ENCODE results near the gene SP1.
"Not testable (repeated sequence)": the region's sequence is repeated elsewhere in the genome, so short reads cannot be mapped to it uniquely, and the experiment has no call there.

The SP1 gene

GRCh38 chr12:53378724-53379388, 1.1 kb upstream of the SP1 start:
- H3K4me3 ChIP-seq (ENCODE audit: low read depth, low read length), result peak overlapping the region; percentile 62
- TF ChIP-seq, protein P1, sequence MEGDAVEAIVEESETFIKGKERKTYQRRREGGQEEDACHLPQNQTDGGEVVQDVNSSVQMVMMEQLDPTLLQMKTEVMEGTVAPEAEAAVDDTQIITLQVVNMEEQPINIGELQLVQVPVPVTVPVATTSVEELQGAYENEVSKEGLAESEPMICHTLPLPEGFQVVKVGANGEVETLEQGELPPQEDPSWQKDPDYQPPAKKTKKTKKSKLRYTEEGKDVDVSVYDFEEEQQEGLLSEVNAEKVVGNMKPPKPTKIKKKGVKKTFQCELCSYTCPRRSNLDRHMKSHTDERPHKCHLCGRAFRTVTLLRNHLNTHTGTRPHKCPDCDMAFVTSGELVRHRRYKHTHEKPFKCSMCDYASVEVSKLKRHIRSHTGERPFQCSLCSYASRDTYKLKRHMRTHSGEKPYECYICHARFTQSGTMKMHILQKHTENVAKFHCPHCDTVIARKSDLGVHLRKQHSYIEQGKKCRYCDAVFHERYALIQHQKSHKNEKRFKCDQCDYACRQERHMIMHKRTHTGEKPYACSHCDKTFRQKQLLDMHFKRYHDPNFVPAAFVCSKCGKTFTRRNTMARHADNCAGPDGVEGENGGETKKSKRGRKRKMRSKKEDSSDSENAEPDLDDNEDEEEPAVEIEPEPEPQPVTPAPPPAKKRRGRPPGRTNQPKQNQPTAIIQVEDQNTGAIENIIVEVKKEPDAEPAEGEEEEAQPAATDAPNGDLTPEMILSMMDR (IDR thresholded peaks at IDR 0.05; ENCODE audit: low read depth, low read length, missing control alignments), result no peak
- no peak for DNase-seq (ENCODE audit: low read depth)

- peak; percentile 100 for DNase-seq (ENCODE audit: low read depth)
Observed at GRCh38 chr12:53379389-53380103, 430 bp upstream of the SP1 start.

DNA sequence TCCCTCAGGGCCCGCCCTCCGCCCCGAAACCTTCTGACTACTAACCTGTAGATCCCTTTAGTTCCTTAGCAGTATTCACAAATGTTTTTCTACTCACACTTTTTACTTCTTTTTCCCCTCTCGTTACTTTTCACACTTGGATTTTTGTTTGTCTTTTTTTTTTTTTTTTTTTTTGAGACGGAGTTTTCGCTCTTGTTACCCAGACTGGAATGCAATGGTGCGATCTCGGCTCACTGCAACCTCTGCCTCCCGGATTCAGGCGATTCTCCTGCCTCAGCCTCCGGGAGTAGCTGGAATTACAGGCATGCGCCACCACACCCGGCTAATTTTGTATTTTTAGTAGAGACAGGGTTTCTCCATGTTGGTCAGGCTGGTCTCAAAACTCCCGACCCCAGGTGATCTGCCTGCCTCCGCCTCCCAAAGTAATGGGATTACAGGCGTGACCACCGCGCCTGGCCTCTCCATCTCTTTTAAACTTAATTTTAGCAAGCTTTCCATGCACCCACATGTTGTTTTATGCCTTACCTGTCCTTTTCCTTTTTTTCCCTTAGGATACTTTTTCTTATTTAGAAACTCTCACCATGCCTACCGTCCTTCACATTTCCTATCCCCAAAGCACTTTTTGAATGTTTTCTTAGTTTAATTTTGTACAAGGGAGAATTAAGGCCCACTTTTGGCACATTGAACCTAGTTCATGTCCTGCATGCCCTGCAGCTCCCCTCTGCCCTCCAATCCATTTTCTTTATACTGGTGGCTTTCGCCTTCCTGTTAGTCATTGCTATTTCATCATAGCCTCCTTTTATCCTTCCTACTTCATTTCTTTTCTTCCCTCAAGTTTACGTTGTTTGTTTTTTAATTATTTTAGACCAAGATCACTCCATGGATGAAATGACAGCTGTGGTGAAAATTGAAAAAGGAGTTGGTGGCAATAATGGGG, 1.1 kb downstream of the SP1 start:
- TF ChIP-seq, protein P1 (IDR thresholded peaks at IDR 0.05; ENCODE audit: low read depth, low read length, missing control alignments), result no peak
- no peak for DNase-seq (ENCODE audit: low read depth)
- H3K4me3 ChIP-seq (ENCODE audit: low read depth, low read length), result peak overlapping the region; percentile 65

More at GRCh38 chr12:53379389-53380103, 430 bp upstream of the SP1 start:
- H3K4me3 ChIP-seq (ENCODE audit: low read depth, low read length), result peak overlapping the region; percentile 62
- TF ChIP-seq, protein P1 (IDR thresholded peaks at IDR 0.05; ENCODE audit: low read depth, low read length, missing control alignments), result no peak

DNA sequence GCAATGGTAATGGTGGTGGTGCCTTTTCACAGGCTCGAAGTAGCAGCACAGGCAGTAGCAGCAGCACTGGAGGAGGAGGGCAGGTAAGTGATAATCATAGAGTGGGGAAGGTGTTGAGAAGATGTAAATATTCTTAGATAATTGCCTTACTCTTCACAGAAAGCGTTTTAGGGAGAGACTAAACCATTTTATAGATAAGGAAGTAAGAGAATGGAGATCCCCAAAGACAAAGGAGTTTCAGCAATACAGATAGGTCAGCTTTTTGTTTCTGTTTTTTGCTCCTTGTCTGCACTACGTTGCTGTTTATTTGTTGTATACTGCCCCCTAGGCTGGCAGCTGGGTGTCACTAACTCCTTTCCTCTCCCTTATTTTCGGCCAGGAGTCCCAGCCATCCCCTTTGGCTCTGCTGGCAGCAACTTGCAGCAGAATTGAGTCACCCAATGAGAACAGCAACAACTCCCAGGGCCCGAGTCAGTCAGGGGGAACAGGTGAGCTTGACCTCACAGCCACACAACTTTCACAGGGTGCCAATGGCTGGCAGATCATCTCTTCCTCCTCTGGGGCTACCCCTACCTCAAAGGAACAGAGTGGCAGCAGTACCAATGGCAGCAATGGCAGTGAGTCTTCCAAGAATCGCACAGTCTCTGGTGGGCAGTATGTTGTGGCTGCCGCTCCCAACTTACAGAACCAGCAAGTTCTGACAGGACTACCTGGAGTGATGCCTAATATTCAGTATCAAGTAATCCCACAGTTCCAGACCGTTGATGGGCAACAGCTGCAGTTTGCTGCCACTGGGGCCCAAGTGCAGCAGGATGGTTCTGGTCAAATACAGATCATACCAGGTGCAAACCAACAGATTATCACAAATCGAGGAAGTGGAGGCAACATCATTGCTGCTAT, 2.0 kb downstream of the SP1 start:
- peak; percentile 57 for DNase-seq (ENCODE audit: low read depth)
- peak overlapping the region; percentile 65; the same call in 1 of the 2 replicates for H3K4me3 ChIP-seq (ENCODE audit: low read depth, low read length)
- TF ChIP-seq, protein P1 (IDR thresholded peaks at IDR 0.05; ENCODE audit: low read depth, low read length, missing control alignments), result peak; percentile 67

DNA sequence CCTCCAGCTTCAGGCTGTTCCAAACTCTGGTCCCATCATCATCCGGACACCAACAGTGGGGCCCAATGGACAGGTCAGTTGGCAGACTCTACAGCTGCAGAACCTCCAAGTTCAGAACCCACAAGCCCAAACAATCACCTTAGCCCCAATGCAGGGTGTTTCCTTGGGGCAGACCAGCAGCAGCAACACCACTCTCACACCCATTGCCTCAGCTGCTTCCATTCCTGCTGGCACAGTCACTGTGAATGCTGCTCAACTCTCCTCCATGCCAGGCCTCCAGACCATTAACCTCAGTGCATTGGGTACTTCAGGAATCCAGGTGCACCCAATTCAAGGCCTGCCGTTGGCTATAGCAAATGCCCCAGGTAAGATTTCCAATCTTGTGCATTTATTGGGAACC, 3.3 kb downstream of the SP1 start:
- TF ChIP-seq, protein P1 (IDR thresholded peaks at IDR 0.05; ENCODE audit: low read depth, low read length, missing control alignments), result no peak
- no peak for DNase-seq (ENCODE audit: low read depth)
- peak overlapping the region; percentile 8; the same call in 1 of the 2 replicates for H3K4me3 ChIP-seq (ENCODE audit: low read depth, low read length)

GRCh38 chr12:53386381-53386780, 6.4 kb downstream of the SP1 start:
- not testable (repeated sequence) for DNase-seq (ENCODE audit: low read depth); H3K4me3 ChIP-seq (ENCODE audit: low read depth, low read length)
